HG02884 (cell line): ENCODE results near the gene BIRC7.
"Not testable (repeated sequence)": the region's sequence is repeated elsewhere in the genome, so short reads cannot be mapped to it uniquely, and the experiment has no call there.

ENCODE experiments used
- ATAC-seq: cut with Tn5 transposase; IDR thresholded peaks from one replicate; pipeline ENCODE4 v1.9.1; 2021; ENCODE audit warnings: mild to moderate bottlenecking, moderate library complexity; ENCODE audit not compliant: unreplicated experiment

BIRC7 gene

GRCh38 chr20:63246490-63247288, 11.0 kb downstream of the BIRC7 start:
- no peak for ATAC-seq

DNA sequence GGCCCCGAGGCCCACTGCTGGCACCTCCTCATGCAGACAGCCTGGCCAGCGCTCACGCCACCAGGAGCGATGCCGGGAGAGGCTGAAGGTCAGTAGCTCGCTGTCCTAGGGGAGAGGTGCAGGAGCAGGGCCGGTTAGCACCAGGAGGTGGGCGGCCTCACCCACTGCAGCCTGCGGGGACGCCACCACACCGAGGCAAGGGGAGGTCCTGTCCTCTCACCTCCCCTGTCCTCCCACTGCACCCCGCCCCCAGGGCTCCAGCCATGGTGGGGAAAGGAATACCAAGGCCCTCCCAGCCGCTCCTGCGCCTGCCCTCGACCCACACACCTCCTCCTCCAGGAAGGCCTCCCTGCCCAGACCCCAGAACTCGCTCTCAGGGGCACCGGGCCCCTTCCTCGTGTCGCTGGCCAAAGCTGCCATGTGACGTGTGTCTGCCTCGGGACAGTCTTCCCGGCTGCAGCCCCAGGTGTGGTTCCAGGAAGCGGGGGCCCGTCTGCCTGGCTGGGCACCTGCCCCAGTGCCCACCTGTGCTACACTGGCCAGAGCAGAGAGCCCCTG, 12.0 kb downstream of the BIRC7 start:
- ATAC-seq, result no peak

DNA sequence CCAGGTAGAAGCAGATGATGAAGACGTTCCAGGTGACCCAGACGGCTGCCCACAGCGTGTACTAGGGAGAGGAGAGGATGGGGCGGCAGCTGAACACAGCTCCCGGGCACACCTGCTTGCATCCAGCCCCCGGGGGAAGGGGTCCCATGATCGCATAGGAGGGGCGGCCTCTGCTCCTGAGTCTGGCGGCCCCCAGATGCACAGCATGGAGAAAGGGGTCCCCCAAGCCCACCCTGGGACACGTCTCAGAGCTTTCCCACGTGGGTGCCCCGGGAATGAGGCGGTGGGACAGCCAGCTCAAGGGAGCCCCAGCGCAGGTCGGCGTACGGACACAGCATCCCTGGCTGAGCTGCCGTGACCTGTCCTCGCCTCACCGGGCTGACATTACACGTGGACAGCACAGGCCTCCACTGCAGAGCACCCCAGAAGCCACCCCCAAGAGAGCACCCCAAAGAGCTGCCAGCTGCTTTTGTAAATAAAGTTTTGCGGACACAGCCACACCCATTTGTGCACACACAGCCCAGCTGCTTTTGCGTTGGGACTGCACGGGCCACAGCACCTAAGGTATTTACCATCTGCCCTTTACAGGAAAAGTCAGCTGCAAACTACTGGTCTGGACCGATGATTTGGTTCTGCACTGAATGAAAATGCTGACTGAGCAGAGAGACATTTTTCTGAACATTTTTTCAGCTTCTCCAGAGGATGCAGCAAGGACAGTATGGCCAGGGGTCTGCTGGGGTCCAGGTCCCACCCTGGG, 13.3 kb downstream of the BIRC7 start:
- no peak for ATAC-seq

- ATAC-seq, result no peak
These were observed 14.2 kb downstream of the BIRC7 start for GRCh38 chr20:63249891-63250290.

- not testable (repeated sequence) for ATAC-seq
These were observed 15.6 kb downstream of the BIRC7 start for GRCh38 chr20:63251350-63251749.

GRCh38 chr20:63252284-63252711, 16.6 kb downstream of the BIRC7 start:
- no peak for ATAC-seq

DNA sequence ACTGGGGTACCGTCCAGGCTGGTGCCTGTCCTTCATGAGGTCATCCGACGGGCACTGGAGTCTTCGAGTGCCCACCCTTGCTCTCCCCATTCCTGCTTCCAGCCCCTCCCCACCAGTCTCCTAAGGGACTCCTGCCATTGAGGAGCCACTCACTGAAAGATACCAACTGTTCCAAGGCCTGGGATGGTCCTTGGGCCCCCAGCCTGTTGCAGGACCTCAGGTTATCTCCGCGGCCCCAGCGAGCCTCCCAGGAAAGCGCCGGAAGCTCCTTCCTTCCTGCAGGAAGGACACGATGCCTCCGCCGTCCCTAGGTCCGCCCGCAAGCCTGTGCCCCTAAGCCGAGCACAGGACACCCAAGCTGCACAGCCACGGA, 17.3 kb downstream of the BIRC7 start:
- ATAC-seq, result no peak

GRCh38 chr20:63253438-63254231, 17.9 kb downstream of the BIRC7 start:
- ATAC-seq, result no peak

- no peak for ATAC-seq
These were observed 18.5 kb downstream of the BIRC7 start, which contains the start of gene NKAIN4 for GRCh38 chr20:63254232-63254605. Gene NKAIN4, minus strand, starts transcription at chr20:63254463. Its CDS starts 13 bp downstream, at chr20:63254450.

DNA sequence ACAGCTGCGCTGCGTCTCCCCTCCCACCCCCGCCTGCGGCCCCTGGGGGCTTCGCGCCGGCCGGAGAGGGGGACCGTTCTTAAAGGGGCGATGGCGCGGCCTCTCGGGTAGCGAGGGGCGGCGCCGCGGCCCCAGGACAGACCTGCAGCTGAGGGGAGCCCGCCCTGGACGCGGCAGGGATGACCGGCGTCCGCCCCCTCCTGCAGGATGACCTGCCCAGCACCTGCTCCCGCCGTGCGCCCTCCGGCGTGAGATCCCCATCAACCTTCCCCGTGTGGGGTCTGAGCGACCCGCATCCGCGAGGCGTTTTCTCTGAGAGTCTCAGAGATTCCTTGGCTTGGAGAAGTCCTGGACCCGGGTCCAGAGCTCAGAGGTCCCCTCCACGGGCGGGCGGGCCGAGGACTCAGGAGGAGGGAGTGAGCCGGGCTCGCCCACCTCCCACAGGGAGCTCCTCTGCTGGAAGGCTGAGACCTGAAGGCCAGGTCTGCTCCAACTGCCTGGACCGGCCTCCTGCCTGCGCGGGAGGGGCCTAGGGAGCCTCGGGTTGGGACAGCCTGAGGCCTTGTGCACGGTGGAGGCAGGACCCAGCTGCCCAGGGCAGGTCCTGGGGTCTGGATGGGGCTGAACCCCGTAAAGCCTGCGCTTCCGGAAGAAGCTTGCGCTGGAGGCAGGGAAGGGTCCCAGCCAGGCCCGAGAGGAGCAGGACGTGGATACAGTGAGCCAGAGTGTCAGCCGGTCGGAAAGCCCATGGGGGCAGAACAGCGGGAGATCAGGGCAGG, 19.1 kb downstream of the BIRC7 start:
- no peak for ATAC-seq

DNA sequence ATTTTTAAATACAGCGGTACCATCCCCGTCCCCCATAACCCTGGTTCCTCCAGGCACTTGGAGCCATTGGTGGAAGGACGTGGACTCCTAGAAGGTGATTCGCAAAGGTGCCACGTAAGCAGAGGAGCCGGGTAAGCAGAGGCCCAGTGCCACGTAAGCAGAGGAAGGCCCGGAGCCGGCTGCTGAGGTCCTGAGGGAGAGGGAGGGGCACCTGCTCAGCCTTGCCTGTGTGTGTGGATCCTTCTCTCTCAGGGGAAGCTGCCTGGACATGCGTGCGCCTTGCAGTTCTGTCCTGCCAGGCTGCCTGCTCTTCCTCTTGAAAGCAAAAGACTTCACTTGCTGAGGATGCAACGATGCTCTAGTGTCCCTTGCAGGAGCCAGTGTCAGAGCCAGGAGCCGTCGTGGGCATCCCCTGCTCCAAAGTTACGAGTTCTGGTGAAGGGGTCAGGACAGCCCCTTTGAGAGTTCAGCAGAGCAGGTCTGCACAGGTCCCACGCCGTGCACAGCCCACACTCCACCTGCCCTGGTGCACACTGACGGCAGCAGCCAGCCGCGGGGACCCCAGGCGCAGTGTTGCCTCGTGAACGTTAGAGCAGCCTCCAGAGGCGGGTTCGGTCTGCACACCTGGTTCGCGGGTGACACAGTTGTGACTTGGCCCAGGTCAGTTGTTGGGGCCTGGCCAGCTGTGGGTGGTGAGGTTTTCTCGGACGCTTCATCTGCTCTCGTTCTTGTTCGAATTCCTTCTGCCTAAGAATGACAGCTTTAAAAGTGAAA, 20.4 kb downstream of the BIRC7 start:
- ATAC-seq, result no peak

DNA sequence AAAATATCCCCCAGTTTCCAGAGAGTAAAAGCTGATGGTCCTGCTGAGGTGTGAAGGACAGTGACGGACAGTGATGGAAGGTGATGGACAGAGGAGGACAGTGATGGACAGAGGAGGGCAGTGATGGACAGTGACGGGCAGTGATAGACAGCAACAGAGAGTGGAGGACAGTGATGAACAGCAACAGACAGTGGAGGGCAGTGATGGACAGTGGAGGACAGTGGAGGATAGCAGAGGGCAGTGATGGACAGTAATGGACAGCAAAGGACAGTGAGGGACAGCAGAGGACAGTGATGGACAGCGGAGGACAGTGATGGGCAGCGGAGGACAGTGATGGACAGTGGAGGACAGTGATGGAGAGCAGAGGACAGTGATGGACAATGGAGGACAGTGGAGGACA, 21.2 kb downstream of the BIRC7 start:
- ATAC-seq, result no peak

- no peak for ATAC-seq
These were observed 21.9 kb downstream of the BIRC7 start for GRCh38 chr20:63257629-63258028.

GRCh38 chr20:63258781-63259180, 23.1 kb downstream of the BIRC7 start:
- no peak for ATAC-seq

DNA sequence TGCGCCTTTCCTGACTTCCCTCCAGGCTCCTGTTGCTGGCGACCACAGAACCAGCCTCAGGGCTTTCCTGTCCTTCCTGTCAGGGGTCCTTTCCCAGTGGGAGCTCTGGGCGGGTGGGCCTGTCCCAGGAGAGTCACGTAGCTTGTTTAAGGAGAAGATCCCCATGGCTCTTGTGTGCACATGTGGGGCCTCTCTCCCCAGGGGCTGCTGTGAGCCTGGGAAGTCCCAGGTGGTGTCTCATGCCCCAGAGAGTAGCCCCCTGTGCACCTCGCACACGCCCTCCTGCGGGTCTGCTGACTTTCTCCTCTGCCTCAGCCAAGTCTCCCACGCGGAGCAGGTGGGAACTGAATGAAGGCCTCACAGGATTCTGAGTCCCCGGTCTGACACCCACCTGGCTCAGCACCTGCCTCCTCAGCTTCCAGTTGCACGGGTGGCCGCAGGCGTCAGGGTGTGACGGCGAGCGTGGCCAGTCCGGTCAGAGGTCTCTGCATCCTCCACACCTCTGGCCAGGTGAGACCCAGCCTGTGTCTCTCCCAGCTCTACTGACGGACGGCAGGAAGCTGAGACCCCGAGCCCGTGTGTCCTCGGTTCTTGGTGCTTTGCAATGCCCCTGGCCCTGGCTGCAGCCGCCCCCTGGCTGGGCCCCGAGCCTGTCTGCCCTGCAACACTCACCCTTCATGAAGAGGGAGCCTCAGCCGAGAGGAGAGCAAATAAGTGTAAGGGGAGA, 24.2 kb downstream of the BIRC7 start:
- no peak for ATAC-seq

GRCh38 chr20:63260521-63260920, 24.8 kb downstream of the BIRC7 start:
- no peak for ATAC-seq

DNA sequence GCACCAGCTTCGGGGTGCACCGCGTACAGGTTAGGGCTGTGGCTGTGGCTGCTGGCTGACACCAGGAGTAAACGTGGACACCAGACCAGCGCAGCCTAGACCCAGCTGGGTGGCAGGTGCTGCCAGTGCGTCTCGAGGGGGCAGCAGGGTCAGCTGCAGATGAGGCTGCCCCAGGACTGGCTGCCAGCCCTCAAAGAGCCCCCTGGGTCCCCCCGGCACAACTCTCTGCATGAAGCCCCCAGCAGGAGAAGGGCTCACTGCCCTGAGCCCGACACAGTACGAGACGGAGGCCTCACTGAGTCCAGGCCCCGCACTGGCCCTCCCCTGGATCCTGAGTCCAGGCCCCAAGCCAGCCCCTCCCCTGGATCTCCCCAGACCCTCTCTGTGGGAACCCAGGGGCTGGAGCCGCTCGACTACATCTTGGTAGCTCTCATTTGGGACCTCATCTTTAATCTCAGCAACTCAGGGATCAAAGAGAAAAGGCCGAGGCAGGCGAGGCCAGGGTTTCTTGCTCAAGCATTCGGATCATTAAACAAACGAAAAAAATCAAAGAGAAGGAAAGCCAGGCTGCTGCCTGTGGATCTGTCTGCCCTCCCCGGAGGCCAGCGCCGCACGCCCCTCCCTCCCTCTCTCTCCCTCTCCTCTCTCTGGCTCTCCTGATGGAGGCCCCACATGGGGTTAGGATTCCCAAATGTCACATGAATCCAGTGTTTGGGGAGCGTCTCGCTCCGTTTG, 25.5 kb downstream of the BIRC7 start:
- ATAC-seq, result no peak

- no peak for ATAC-seq
These were observed 26.3 kb downstream of the BIRC7 start for GRCh38 chr20:63261795-63262528.
